Suprapubic skin (tissue), 4 donors: Measurements from ENCODE around the gene UBE2D2. TPM values are rescaled to one million over a fixed set of nuclear protein-coding genes. Genes with fewer than 3 reads are reported as not detected.

Experiments
- DNase-seq, 2 donors: peaks; one replicate each; pipeline ENCODE4 v3.0.0-alpha.2; 2019; ENCODE audit warnings: low spot score in 2 of 2
- H3K27ac ChIP-seq: fragments of 200-600 bp; sonication (generic); one replicate; pipeline ENCODE4 v1.5.1; 2019
- H3K27me3 ChIP-seq: fragments of 200-600 bp; sonication (generic); one replicate; pipeline ENCODE4 v1.5.1; 2019
- H3K36me3 ChIP-seq: fragments of 200-600 bp; sonication (generic); one replicate; pipeline ENCODE4 v1.5.1; 2019
- H3K4me1 ChIP-seq: fragments of 200-600 bp; sonication (generic); one replicate; pipeline ENCODE4 v1.5.1; 2019
- H3K4me3 ChIP-seq: fragments of 200-600 bp; sonication (generic); one replicate; pipeline ENCODE4 v1.5.1; 2019; ENCODE audit warnings: mild to moderate bottlenecking
- H3K9me3 ChIP-seq: fragments of 200-600 bp; sonication (generic); one replicate; pipeline ENCODE4 v1.5.1; 2019
- EP300 ChIP-seq: sonication (generic); formaldehyde crosslinking; IDR thresholded peaks from one replicate; pipeline ENCODE4 v1.6.1; 2017; ENCODE audit warnings: antibody characterized with exemption
- POLR2A ChIP-seq, 2 donors: fragments of 450-650 bp; IDR thresholded peaks; one replicate each; pipeline ENCODE4 v1.6.1; 2017; ENCODE audit warnings: antibody characterized with exemption in 2 of 2, mild to moderate bottlenecking in 2 of 2, moderate library complexity in 2 of 2
- POLR2AphosphoS5 ChIP-seq, 3 donors: sonication (generic); formaldehyde crosslinking; IDR thresholded peaks; one replicate each; pipeline ENCODE4 v1.6.1; 2017; ENCODE audit warnings: antibody characterized with exemption in 3 of 3
- WGBS: methylation state at CpG from one replicate; pipeline ENCODE4 v1.1.5; 2018; 5-methylcytosine and 5-hydroxymethylcytosine counted together
- total RNA-seq, 4 donors: library from RNA; depleted of rRNA; stranded (reverse); fragments of >200 nt; gene quantifications; one replicate each; pipeline ENCODE4 v1.1.0, GENCODE V29; 2016
- TF ChIP-seq, protein P1 (sequence below), 2 donors: fragments of 200-600 bp in 1 of 2; fragments of 450-650 bp in 1 of 2; sonication (generic) in 1 of 2; IDR thresholded peaks; one replicate each; pipeline ENCODE4 v1.5.1; 2016 to 2019; ENCODE audit warnings: antibody characterized with exemption in 2 of 2, mild to moderate bottlenecking in 1 of 2, moderate library complexity in 1 of 2

The UBE2D2 gene
- total RNA-seq, 4 donors from 2014 or later, result 56.6 to 70.2 (median 58.0) TPM

GRCh38 chr5:139654871-139655491 lies 93.8 kb downstream of the UBE2D2 start:
- peak overlapping the region; percentile 13 for H3K4me3 ChIP-seq
- peaks cover 4% of the 10 kb centered on the region for H3K27me3 ChIP-seq
- DNase-seq, result no peak
- H3K9me3 ChIP-seq, result no peaks in the 10 kb centered on the region
- 84% methylated on average over 11 of the region's 13 CpGs for WGBS
- no peak for TF ChIP-seq EP300
- no peak for TF ChIP-seq POLR2A (IDR thresholded peaks at IDR 0.05)
- TF ChIP-seq, protein P1, sequence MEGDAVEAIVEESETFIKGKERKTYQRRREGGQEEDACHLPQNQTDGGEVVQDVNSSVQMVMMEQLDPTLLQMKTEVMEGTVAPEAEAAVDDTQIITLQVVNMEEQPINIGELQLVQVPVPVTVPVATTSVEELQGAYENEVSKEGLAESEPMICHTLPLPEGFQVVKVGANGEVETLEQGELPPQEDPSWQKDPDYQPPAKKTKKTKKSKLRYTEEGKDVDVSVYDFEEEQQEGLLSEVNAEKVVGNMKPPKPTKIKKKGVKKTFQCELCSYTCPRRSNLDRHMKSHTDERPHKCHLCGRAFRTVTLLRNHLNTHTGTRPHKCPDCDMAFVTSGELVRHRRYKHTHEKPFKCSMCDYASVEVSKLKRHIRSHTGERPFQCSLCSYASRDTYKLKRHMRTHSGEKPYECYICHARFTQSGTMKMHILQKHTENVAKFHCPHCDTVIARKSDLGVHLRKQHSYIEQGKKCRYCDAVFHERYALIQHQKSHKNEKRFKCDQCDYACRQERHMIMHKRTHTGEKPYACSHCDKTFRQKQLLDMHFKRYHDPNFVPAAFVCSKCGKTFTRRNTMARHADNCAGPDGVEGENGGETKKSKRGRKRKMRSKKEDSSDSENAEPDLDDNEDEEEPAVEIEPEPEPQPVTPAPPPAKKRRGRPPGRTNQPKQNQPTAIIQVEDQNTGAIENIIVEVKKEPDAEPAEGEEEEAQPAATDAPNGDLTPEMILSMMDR (IDR thresholded peaks at IDR 0.05), result no peak
- no peak for TF ChIP-seq POLR2AphosphoS5 (IDR thresholded peaks at IDR 0.05)
- peaks cover 89% of the 10 kb centered on the region for H3K4me1 ChIP-seq
- peak overlapping the region; percentile 86 for H3K27ac ChIP-seq
- H3K36me3 ChIP-seq, result no peaks in the 10 kb centered on the region

DNA sequence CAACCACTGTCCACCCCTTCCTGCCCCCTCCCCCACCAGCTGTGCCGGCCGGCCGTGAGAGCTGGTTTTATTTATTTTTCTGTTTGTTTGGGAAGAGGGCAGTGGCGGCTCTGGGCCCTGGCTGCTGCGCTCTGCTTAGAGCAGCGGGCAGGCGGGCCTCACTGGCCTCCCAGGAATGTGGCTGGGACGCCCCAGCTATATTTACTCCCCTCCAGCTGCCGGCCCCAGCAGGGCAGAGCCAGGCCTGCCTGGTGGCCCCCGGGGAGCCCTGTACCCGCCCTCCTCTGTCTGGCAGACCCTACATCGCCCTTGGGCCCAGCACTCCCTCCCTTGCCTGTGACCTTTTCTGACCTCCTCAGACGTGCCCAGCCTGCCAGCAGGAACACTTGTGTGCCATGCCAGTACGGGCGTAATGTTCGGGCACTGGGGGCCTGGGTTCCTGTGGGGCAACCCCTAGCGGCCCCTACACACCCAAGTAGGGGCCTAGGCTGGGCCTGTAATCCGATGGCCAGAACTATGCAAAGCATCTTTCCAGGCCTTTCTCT lies 94.7 kb downstream of the UBE2D2 start:
- no peak for DNase-seq
- Histone ChIP-seq H3K4me3 (peak overlapping the region; percentile 13), H3K36me3 (no peaks in the 10 kb centered on the region), H3K4me1 (peaks cover 89% of the 10 kb centered on the region), H3K27me3 (no peaks in the 10 kb centered on the region), H3K27ac (peak overlapping the region; percentile 86), H3K9me3 (no peaks in the 10 kb centered on the region)
- TF ChIP-seq, protein P1 (IDR thresholded peaks at IDR 0.05), result no peak
- no peak for TF ChIP-seq POLR2AphosphoS5 (IDR thresholded peaks at IDR 0.05)
- WGBS, result 31% methylated on average over 9 of the region's 18 CpGs

DNA sequence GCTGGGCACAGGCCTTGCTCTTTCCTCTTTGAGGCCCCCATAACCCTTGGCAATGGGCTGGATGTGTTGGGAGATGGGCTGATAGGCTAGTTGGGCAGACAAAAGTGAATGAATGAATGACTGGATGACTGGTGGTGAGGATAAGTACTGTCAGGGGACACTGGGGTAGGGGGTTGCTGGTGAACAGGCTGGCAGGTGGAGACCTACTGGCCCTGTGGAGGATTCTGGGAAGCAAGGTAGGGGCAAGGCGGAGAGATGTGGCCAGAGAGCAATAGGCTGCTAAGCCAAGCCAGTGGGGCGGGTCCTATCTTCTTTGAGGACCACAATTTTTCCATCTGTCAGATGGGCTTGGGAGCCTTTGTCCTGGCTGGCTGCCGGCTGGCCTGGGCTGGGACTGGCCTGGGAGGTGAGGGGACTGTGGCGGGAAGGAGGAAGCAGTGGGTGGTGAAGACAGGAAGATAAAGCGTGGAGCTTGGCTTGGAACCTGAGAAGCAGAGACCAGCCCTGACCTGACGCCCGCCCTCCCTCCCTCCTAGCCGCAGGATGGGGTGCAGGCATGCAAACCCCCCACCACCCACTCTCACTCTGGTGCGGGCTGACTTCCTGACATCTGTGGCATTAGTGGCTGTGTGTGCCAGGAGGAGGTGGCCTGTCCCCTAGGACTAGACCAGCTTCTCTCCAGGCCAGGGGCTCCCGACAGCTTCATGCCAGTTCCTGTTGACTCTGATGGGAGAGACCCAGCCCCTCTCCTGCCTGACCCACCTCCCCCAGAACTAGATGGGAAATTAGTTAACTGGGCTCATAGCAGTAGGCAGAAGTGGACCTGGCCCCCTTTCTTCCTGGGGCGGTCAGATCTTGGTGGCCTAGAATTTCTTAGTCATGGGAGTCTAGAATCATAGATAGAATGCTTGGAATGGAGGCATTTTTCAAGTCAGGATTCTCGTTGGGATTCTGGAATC lies 96.5 kb downstream of the UBE2D2 start:
- Histone ChIP-seq H3K36me3 (no peaks in the 10 kb centered on the region), H3K9me3 (no peaks in the 10 kb centered on the region), H3K27ac (peak overlapping the region; percentile 92), H3K27me3 (no peaks in the 10 kb centered on the region), H3K4me3 (no peak overlapping the region), H3K4me1 (peaks cover 88% of the 10 kb centered on the region)
- DNase-seq, result no peak
- TF ChIP-seq EP300 (no peak), POLR2A (IDR thresholded peaks at IDR 0.05) (no peak), POLR2AphosphoS5 (IDR thresholded peaks at IDR 0.05) (no peak)
- TF ChIP-seq, protein P1 (IDR thresholded peaks at IDR 0.05), result no peak
- 51% methylated on average over 5 of the region's 12 CpGs for WGBS

- no peak for DNase-seq
- 45% methylated on average over 6 of the region's 14 CpGs for WGBS
Measured at GRCh38 chr5:139658501-139658927, 97.4 kb downstream of the UBE2D2 start.

More at GRCh38 chr5:139658501-139658927, 97.4 kb downstream of the UBE2D2 start:
- TF ChIP-seq EP300 (no peak), POLR2AphosphoS5 (IDR thresholded peaks at IDR 0.05) (no peak), POLR2A (IDR thresholded peaks at IDR 0.05) (no peak)
- TF ChIP-seq, protein P1 (IDR thresholded peaks at IDR 0.05), result no peak
- H3K27ac ChIP-seq, result peak overlapping the region; percentile 92
- no peaks in the 10 kb centered on the region for H3K27me3 ChIP-seq
- H3K4me3 ChIP-seq, result no peak overlapping the region
- H3K4me1 ChIP-seq, result peaks cover 85% of the 10 kb centered on the region
- no peaks in the 10 kb centered on the region for H3K9me3 ChIP-seq
- no peaks in the 10 kb centered on the region for H3K36me3 ChIP-seq
